A673 (cell line): ENCODE data around the gene HGF. TPM values are rescaled to one million over a fixed set of nuclear protein-coding genes. Genes with fewer than 3 reads are reported as not detected.

Source experiments
- BruUV-seq: library from RNA; stranded (reverse); fragments of 400-500 nt; replicated peaks from 2 replicates; lab custom pipeline; 2021; lab: Mats Ljungman, UMichigan
- CTCF ChIA-PET: fragments of 300-600 bp; sonication (Branson Sonifier 250); formaldehyde crosslinking; loops from one replicate; lab custom pipeline; 2022; ENCODE audit warnings: antibody characterized with exemption; lab: Charles Lee
- POLR2A ChIA-PET: fragments of 300-600 bp; sonication (Branson Sonifier 250); formaldehyde crosslinking; loops from one replicate; lab custom pipeline; 2022; ENCODE audit warnings: antibody characterized with exemption; ENCODE audit not compliant: low non-redundant PET; lab: Charles Lee
- DNase-seq: peaks from one replicate; pipeline ENCODE4 v3.0.0-alpha.2; 2015; ENCODE audit warnings: low spot score
- H3K27ac ChIP-seq: fragments of 200-600 bp; sonication (generic); 2 replicates; pipeline ENCODE4 v1.5.1; 2016; ENCODE audit warnings: mixed run types, low read depth, mild to moderate bottlenecking, mixed read lengths, antibody characterized with exemption, low read length; ENCODE audit not compliant: poor library complexity, severe bottlenecking
- H3K27me3 ChIP-seq: fragments of 200-600 bp; sonication (generic); replicated peaks from 2 replicates; pipeline ENCODE4 v1.6.1; 2017; ENCODE audit warnings: mixed run types, low read depth, mild to moderate bottlenecking, mixed read lengths, antibody characterized with exemption, low read length; ENCODE audit not compliant: insufficient read depth, poor library complexity
- H3K36me3 ChIP-seq: fragments of 200-600 bp; sonication (generic); 2 replicates; pipeline ENCODE4 v1.6.1; 2016; ENCODE audit warnings: mixed run types, mild to moderate bottlenecking, mixed read lengths, antibody characterized with exemption, low read length; ENCODE audit not compliant: insufficient read depth, poor library complexity, severe bottlenecking
- H3K4me1 ChIP-seq: fragments of 200-600 bp; sonication (generic); 2 replicates; pipeline ENCODE4 v1.6.1; 2017; ENCODE audit warnings: mixed run types, mild to moderate bottlenecking, mixed read lengths, antibody characterized with exemption, low read length; ENCODE audit not compliant: insufficient read depth, poor library complexity, severe bottlenecking
- H3K4me3 ChIP-seq: fragments of 200-600 bp; sonication (generic); 2 replicates; pipeline ENCODE4 v1.5.1; 2016; ENCODE audit warnings: low read depth, mixed run types, mild to moderate bottlenecking, mixed read lengths, low read length; ENCODE audit not compliant: poor library complexity, severe bottlenecking
- H3K9me3 ChIP-seq: fragments of 200-600 bp; sonication (generic); 2 replicates; pipeline ENCODE4 v1.6.1; 2016; ENCODE audit warnings: mixed run types, low read depth, mild to moderate bottlenecking, mixed read lengths, antibody characterized with exemption, low read length; ENCODE audit not compliant: poor library complexity, severe bottlenecking
- EZH2 ChIP-seq: fragments of 200-600 bp; sonication (generic); IDR thresholded peaks from 2 replicates; pipeline ENCODE4 v1.6.1; 2017; ENCODE audit warnings: borderline replicate concordance, low read depth, mild to moderate bottlenecking, mixed read lengths, antibody characterized with exemption, low read length; ENCODE audit not compliant: poor library complexity, severe bottlenecking
- intact Hi-C: fragments of 100-400 bp; cut with micrococcal nuclease; formaldehyde crosslinking; loops from one replicate; pipeline ENCODE4 v1.10.0; 2022; ENCODE audit not compliant: unreplicated experiment
- total RNA-seq: library from RNA; stranded (reverse); gene quantifications from 2 replicates; pipeline ENCODE4 v1.2.3, GENCODE V29; 2021
- TF ChIP-seq, protein P1 (sequence below): fragments of 300-800, 200-600 bp; sonication (generic); conservative IDR thresholded peaks from 2 replicates; pipeline ENCODE4 v1.5.1; 2017; ENCODE audit warnings: low read depth, mild to moderate bottlenecking, antibody characterized with exemption, low read length, moderate library complexity, mixed read lengths

Gene HGF
- total RNA-seq, 1 experiment from 2014 or later, result not detected

DNA sequence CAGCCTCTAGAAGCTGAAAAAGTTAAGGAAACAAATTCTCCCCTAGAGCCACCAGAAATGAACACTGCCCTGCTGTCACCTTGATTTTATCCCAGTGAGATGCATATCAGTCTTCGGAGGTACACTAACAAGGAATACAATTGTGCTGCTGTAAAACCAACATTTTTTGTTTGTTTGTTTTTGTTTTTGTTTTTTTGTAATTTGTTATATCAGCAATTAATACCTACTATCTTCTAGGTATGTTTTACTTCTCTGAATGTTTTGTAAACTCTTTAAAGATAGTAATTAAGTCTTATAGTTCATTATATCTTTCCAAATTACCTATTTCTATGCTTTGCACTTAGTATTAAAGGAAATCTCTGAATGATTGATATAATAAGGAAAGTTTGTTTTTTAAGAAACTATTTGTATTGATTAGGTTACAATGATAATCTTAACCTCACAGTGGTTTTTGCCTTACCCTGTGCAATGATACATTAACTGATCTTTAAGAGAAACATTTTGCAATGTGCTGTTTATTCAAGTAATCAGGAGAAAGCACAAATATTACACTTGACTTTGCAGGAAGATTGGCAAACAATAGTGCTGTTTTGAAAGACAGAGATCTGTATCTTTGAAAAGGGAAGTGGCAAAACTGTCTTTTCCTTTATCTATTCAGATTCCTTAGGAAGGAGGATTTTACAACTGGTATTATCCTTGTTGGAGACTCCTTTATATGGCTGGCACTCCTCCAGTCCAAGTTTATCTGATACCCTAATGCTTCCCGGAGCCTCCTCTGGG lies 11.3 kb upstream of the HGF start:
- no TSS peak for BruUV-seq
- peaks cover 8% of the 10 kb centered on the region for H3K4me1 ChIP-seq
- CTCF ChIA-PET, result no interaction called here
- no peak overlapping the region for H3K27ac ChIP-seq
- TF ChIP-seq EZH2, result no peak
- TF ChIP-seq, protein P1, sequence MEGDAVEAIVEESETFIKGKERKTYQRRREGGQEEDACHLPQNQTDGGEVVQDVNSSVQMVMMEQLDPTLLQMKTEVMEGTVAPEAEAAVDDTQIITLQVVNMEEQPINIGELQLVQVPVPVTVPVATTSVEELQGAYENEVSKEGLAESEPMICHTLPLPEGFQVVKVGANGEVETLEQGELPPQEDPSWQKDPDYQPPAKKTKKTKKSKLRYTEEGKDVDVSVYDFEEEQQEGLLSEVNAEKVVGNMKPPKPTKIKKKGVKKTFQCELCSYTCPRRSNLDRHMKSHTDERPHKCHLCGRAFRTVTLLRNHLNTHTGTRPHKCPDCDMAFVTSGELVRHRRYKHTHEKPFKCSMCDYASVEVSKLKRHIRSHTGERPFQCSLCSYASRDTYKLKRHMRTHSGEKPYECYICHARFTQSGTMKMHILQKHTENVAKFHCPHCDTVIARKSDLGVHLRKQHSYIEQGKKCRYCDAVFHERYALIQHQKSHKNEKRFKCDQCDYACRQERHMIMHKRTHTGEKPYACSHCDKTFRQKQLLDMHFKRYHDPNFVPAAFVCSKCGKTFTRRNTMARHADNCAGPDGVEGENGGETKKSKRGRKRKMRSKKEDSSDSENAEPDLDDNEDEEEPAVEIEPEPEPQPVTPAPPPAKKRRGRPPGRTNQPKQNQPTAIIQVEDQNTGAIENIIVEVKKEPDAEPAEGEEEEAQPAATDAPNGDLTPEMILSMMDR, result no peak
- H3K36me3 ChIP-seq, result no peaks in the 10 kb centered on the region
- H3K9me3 ChIP-seq, result no peaks in the 10 kb centered on the region
- intact Hi-C loops, result no loop called here
- H3K4me3 ChIP-seq, result no peak overlapping the region
- no peaks in the 10 kb centered on the region for H3K27me3 ChIP-seq
- POLR2A ChIA-PET, result no interaction called here
- DNase-seq, result peak; percentile 70

DNA sequence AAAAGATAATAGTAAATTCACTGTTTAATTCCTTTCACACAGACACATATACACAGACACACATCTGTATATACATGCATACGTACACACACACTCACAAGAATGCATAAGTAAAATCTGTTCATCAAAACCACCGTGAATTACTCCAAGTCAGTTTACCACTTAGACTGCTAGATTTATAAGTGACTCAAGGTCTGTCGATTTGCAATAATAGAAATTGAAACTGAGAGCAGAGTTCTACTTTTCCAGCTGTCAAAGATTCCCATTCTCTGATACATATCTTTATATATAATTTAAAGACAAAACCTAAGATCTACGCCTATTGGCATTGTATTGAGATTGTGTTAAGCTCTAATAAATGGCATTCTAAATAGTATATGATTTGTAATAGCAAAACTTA lies 9.9 kb upstream of the HGF start:
- DNase-seq, result no peak
- no TSS peak for BruUV-seq
- CTCF ChIA-PET, result no interaction called here
- Histone ChIP-seq H3K4me1 (peaks cover 8% of the 10 kb centered on the region), H3K27ac (no peak overlapping the region), H3K9me3 (no peaks in the 10 kb centered on the region), H3K27me3 (no peaks in the 10 kb centered on the region), H3K4me3 (no peak overlapping the region), H3K36me3 (no peaks in the 10 kb centered on the region)
- no peak for TF ChIP-seq EZH2
- TF ChIP-seq, protein P1, result no peak
- intact Hi-C loops, result no loop called here
- POLR2A ChIA-PET, result no interaction called here

DNA sequence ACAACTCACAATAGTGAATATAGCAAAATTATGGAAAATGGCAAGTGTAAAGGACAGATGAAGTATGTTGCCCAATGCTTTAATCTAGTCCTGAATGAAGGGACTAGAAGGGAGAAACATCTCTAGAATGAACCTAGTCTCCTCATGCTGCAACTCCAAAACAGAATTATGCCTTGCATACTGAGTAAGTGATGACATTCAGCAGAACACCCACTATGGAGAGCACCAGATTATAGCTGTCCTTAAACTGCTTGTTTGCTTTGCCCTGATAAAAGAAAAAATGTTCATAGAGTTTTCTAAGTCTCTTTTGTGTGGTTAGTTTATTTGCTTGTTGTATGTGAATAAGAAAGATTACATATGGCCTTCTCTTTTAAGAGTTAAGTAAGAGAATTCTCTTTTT lies 7.8 kb upstream of the HGF start:
- CTCF ChIA-PET, result no interaction called here
- intact Hi-C loops, result no loop called here
- TF ChIP-seq, protein P1, result no peak
- TF ChIP-seq EZH2, result no peak

More for the DNA sequence above, 7.8 kb upstream of the HGF start:
- Histone ChIP-seq H3K27ac (no peak overlapping the region), H3K36me3 (no peaks in the 10 kb centered on the region), H3K9me3 (no peaks in the 10 kb centered on the region), H3K27me3 (no peaks in the 10 kb centered on the region), H3K4me3 (no peak overlapping the region), H3K4me1 (peaks cover 8% of the 10 kb centered on the region)
- no TSS peak for BruUV-seq
- POLR2A ChIA-PET, result no interaction called here
- DNase-seq, result no peak
